GM18861 (cell line): ENCODE data around the gene RAI1.
"Not testable (repeated sequence)": the region's sequence is repeated elsewhere in the genome, so short reads cannot be mapped to it uniquely, and the experiment has no call there.

Experiments
- ATAC-seq: cut with Tn5 transposase; IDR thresholded peaks from one replicate; pipeline ENCODE4 v1.9.1; 2021; ENCODE audit not compliant: unreplicated experiment

RAI1 gene

DNA sequence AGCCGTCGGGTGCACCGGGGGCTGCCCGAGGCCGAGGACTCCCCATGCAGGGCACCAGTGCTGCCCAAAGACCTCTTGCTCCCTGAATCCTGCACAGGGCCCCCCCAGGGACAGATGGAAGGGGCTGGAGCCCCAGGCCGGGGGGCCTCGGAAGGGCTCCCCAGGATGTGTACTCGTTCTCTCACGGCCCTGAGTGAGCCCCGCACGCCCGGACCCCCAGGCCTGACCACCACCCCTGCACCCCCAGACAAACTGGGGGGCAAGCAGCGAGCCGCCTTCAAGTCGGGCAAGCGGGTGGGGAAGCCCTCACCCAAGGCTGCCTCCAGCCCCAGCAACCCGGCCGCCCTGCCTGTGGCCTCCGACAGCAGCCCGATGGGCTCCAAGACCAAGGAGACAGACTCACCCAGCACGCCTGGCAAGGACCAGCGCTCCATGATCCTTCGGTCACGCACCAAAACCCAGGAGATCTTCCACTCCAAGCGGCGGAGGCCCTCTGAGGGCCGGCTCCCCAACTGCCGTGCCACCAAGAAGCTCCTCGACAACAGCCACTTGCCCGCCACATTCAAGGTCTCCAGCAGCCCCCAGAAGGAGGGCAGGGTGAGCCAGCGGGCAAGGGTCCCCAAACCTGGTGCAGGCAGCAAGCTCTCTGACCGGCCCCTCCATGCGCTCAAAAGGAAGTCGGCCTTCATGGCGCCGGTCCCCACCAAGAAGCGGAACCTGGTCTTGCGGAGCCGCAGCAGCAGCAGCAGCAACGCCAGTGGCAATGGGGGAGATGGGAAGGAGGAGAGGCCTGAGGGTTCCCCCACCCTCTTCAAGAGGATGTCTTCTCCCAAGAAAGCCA lies 114.9 kb downstream of the RAI1 start:
- ATAC-seq: no peak

DNA sequence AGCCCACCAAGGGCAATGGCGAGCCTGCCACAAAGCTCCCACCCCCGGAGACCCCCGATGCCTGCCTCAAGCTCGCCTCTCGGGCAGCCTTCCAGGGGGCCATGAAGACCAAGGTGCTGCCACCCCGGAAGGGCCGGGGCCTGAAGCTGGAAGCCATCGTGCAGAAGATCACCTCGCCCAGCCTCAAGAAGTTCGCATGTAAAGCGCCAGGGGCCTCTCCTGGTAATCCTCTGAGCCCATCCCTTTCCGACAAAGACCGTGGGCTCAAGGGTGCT lies 115.5 kb downstream of the RAI1 start:
- no peak for ATAC-seq

DNA sequence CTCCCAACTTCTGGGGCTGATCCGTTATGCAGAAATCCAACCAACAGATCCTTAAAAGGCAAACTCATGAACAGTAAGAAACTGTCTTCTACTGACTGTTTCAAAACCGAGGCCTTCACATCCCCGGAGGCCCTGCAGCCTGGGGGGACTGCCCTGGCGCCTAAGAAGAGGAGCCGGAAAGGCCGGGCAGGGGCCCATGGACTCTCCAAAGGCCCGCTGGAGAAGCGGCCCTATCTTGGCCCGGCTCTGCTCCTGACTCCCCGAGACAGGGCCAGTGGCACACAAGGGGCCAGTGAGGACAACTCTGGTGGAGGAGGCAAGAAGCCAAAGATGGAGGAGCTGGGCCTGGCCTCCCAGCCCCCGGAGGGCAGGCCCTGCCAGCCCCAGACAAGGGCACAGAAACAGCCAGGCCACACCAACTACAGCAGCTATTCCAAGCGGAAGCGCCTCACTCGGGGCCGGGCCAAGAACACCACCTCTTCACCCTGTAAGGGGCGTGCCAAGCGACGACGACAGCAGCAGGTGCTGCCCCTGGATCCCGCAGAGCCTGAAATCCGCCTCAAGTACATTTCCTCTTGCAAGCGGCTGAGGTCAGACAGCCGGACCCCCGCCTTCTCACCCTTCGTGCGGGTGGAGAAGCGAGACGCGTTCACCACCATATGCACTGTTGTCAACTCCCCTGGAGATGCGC lies 116.0 kb downstream of the RAI1 start:
- ATAC-seq: no peak

GRCh38 chr17:17798010-17798556 lies 116.8 kb downstream of the RAI1 start:
- ATAC-seq: no peak

DNA sequence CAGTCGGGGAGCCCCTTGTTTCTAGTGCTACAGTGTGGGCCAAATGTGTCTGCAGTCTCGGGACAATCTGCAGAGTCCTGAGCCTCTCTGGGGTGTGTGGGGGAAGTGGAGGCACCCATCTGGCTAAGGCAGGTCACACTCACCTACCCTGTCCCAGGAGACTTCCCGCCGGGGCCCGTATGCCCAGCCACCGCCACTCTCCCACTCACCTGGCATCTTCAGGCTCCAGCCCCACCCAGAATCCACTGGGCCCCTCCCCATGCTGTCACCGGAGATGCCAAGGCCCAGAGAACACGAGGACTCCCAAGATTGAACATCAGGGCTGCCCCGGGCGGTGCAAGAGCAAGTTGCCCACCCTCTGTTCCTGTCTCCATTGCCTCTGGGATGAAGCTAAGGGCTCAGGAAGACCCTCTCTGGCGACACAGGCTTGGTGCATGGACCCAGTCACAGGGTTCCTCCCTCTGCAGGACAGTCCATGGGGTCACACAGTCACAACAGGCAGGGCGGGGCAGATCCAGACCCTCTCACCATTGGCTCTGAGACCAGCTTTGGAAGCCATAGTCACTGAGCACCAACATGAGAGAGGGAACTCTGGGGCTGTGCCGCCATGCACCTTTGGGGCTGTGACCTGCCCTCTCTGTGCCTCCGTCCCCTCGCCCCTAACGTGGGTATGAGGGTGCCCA lies 117.5 kb downstream of the RAI1 start:
- no peak for ATAC-seq

DNA sequence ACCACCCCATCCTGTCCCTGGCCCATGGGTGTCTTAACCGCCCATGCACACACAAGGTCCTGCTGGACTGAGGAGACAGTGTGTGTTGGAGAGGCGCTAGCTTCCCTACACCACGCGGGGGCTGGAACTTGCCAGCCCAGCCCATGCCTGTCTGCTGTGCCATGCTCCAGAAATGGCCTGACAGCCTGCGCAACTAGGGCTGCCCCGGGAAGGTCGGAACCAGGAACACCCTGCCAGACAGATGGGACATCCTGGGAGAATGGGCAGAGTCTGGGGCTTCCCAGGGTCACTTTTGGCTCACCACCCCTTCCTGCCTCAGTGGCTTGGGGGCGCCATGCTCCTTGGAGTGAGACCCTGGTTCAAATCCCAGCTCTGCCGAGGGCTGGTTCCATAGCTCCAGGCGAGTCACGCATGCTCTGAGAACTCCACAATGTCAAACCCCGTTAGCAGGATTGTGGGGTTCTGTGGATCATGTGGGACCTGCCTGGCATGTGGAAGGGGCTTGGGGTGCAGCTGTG lies 119.3 kb downstream of the RAI1 start:
- no peak for ATAC-seq

- ATAC-seq: no peak
These were observed 120.7 kb downstream of the RAI1 start for GRCh38 chr17:17801800-17802481.

GRCh38 chr17:17804007-17804406 lies 122.7 kb downstream of the RAI1 start:
- no peak for ATAC-seq

GRCh38 chr17:17805575-17805974 lies 124.3 kb downstream of the RAI1 start:
- ATAC-seq: no peak

DNA sequence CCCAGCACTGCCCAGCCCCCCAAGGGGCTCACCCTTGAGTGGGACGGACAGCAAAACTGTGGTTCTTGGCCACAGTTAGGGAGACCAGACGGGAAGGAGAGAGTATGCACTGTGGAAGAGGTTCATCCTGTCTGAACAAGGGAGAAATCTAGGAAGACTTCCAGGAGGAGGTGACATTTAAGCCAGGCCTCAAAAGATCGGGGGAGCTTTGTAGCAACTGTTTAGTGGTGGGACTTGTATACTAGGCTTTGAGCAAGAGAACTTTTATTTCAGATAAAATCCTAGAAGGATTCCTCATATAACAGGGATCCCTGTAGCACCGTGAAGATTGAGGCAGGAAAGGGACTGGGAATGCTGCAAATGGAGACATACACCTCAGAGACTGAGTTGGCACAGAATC lies 124.8 kb downstream of the RAI1 start:
- ATAC-seq: no peak

- no peak for ATAC-seq
These were observed 125.5 kb downstream of the RAI1 start for GRCh38 chr17:17806611-17807274.

DNA sequence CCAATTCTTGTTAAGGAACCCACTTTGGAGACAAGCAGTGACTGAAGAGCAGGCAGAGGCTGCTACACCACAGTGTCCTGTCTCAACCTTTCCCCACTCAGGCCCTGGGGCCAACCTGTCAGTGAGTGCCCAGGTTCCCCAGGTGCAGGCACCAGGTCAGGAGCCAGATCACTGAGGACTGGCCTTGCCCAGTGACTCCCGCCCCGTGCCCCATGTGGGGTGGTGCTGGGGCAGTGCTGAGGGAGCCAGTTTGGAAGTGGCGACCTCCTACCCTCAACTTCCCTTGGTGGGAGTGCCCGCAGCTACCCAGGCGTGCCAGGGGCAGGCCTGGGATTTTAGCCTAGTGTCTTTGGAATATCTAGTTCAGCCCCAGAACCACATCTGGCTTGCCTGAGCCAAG lies 126.2 kb downstream of the RAI1 start:
- ATAC-seq: no peak

DNA sequence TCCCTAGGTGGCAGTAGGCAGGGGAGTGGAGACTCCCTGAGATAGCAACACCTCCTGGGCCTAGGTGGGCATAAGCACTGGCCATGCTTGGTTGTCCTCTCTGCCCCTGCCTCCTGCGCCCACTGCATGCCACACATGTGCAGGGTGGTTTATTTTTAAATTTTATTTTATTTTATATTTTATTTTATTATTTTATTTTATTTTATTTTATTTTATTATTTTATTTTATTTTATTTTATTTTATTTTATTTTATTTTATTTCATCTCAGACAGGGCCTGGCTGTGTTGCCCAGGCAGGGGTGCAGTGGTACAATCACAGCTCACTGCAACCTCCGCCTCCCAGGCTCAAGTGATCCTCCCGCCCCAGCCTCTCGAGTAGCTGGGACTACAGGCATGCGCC lies 126.9 kb downstream of the RAI1 start:
- not testable (repeated sequence) for ATAC-seq

GRCh38 chr17:17808706-17809432 lies 127.6 kb downstream of the RAI1 start:
- ATAC-seq: peak; percentile 35

DNA sequence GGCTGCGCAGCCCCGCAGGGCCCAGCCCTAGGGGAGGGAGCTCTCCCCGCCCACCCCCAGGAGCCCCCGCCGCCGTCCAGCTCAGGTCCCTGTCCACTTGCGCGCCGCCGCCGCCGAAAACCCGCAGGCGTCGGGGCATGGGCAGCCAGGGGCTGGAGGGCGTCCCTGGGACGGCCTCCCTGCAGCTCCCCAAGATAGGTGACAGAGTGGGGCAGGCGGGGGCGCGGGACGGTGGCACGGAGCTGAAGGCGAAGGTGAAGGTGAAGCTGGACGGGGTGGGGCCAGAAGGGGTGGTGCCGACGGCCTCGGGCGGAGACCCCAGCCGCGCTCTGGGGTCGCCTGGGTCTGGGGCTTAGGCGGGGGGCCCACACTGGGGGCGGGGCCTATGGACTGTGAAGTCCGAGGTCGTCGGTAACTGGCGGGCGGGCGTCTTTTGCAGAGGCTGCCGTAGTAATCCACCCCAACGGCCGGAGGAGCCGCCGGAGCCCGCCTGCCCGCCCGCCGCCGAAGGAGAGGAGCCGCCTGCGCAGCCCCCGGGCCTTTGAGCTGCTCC lies 128.3 kb downstream of the RAI1 start:
- no peak for ATAC-seq

- no peak for ATAC-seq
These were observed 129.0 kb downstream of the RAI1 start for GRCh38 chr17:17810084-17810894.

DNA sequence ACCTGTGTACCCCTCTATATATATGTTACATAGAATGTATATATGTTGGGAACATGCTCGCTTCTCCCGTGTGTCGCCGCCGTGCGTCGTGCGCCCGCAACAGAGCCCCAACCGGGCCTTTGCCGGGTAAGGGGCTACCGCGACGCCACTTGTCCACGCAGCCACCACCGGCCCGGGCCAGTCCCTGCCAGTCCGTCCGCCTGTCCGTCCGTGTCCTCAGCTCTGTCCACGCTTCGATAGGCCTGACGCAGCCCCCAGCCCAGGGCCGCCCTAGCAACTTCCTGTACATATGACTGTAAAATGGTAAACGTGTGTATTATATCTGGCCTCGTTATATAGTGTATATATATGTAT lies 129.6 kb downstream of the RAI1 start:
- ATAC-seq: no peak

GRCh38 chr17:17811381-17812210 lies 130.3 kb downstream of the RAI1 start:
- no peak for ATAC-seq
